ENCODE measurements around the gene NCDN.

The NCDN gene

GRCh38 chr1:35557611-35558373 is at the start of gene NCDN:
NCDN (plus strand) TSS chr1:35557799; CDS start chr1:35558191, 392 bp downstream.
- peak; percentile 94 for DNase-seq (ENCODE audit: low read depth, low spot score)

GRCh38 chr1:35507947-35508346 is 49.7 kb upstream of the NCDN start:
- DNase-seq (ENCODE audit: low read depth, low spot score) = no peak

- DNase-seq (ENCODE audit: low read depth, low spot score) = no peak
These were observed 48.0 kb upstream of the NCDN start for GRCh38 chr1:35509558-35509957.

GRCh38 chr1:35511305-35511704 is 46.3 kb upstream of the NCDN start:
- DNase-seq (ENCODE audit: low read depth, low spot score) = no peak

GRCh38 chr1:35518183-35518582 is 39.4 kb upstream of the NCDN start:
- no peak for DNase-seq (ENCODE audit: low read depth, low spot score)

- DNase-seq (ENCODE audit: low read depth, low spot score) = no peak
These were observed 38.2 kb upstream of the NCDN start for GRCh38 chr1:35519432-35519831.

GRCh38 chr1:35524106-35524505 is 33.5 kb upstream of the NCDN start:
- no peak for DNase-seq (ENCODE audit: low read depth, low spot score)

- no peak for DNase-seq (ENCODE audit: low read depth, low spot score)
These were observed 27.4 kb upstream of the NCDN start for GRCh38 chr1:35530168-35530567.

- no peak for DNase-seq (ENCODE audit: low read depth, low spot score)
These were observed 26.7 kb upstream of the NCDN start for GRCh38 chr1:35530946-35531345.

- DNase-seq (ENCODE audit: low read depth, low spot score) = no peak
These were observed 26.2 kb upstream of the NCDN start for GRCh38 chr1:35531368-35531767.

GRCh38 chr1:35532497-35533223 is 24.9 kb upstream of the NCDN start:
- DNase-seq (ENCODE audit: low read depth, low spot score) = no peak

GRCh38 chr1:35533586-35533985 is 24.0 kb upstream of the NCDN start:
- no peak for DNase-seq (ENCODE audit: low read depth, low spot score)

GRCh38 chr1:35535243-35535642 is 22.4 kb upstream of the NCDN start:
- no peak for DNase-seq (ENCODE audit: low read depth, low spot score)

- DNase-seq (ENCODE audit: low read depth, low spot score) = no peak
These were observed 20.9 kb upstream of the NCDN start for GRCh38 chr1:35536556-35537162.

- DNase-seq (ENCODE audit: low read depth, low spot score) = no peak
These were observed 19.8 kb upstream of the NCDN start for GRCh38 chr1:35537806-35538205.

- no peak for DNase-seq (ENCODE audit: low read depth, low spot score)
These were observed 18.4 kb upstream of the NCDN start for GRCh38 chr1:35539073-35539823.

GRCh38 chr1:35539824-35540261 is 17.8 kb upstream of the NCDN start:
- no peak for DNase-seq (ENCODE audit: low read depth, low spot score)

- DNase-seq (ENCODE audit: low read depth, low spot score) = no peak
These were observed 12.6 kb upstream of the NCDN start for GRCh38 chr1:35544976-35545375.

GRCh38 chr1:35546614-35547013 is 11.0 kb upstream of the NCDN start:
- no peak for DNase-seq (ENCODE audit: low read depth, low spot score)

GRCh38 chr1:35553851-35554250 is 3.7 kb upstream of the NCDN start:
- no peak for DNase-seq (ENCODE audit: low read depth, low spot score)

- DNase-seq (ENCODE audit: low read depth, low spot score) = no peak
These were observed 3.1 kb upstream of the NCDN start for GRCh38 chr1:35554266-35555211.
